GM21723 (cell line): ENCODE results near the gene SORBS2.

Experiments used
- ATAC-seq: cut with Tn5 transposase; IDR thresholded peaks from one replicate; pipeline ENCODE4 v1.9.1; 2021; ENCODE audit warnings: mild to moderate bottlenecking, moderate library complexity; ENCODE audit not compliant: unreplicated experiment

The SORBS2 gene

GRCh38 chr4:185592438-185592837, 219.6 kb downstream of the SORBS2 start:
- ATAC-seq = no peak

GRCh38 chr4:185591679-185592141, 220.3 kb downstream of the SORBS2 start:
- no peak for ATAC-seq

DNA sequence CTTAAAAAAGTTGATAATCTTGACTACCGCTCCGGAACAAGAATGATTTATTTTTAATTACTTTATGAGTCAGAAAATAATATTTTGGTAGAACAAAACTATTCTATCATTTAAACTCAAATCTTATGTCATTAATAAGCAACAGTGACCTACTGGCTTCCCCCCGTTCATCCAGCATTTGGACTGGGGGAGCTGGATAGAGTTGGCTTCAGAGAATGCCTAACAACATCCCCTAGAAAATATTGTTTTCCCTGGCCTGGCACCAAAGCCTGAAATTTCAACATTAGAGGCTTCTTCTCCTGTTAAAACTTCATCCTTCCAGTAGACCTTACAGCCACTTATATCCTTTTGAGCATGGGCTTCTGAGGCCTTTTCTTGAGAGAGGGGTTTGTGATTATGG, 221.0 kb downstream of the SORBS2 start:
- ATAC-seq = no peak

DNA sequence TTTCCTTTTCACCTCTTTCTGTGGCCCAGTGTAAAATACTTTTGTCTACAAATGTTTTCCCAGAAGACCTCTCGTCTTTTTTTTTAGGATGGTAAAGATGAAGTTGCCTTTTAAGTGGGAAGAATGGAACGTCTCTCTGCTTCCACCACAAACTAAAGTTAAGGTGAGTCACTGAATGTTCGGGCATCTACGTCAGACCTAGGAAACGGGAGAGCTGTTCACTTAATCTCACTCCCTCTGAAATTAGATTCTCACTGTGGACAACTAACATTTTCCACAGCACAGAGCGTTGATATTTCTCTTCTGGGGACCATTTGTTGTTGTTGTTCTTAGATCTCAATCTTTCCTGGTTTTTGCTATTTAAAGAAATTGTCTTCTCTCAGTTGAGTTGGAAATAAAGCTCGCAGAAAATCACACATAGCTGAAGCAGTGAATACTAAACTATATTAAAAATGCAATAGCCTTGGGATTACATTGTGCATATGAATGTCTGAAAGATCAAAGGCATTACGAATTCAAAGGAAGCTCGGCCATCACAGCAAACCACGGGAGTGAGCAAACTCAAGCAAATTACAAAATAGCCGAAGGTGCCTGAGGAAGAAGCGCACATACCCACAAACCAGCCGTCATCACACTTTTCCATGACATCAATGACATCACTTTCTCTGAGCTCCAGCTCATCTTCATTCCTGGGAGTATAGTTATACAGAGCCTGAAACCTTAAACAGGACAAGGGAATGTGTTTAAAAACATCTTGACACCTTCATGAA, 222.7 kb downstream of the SORBS2 start:
- ATAC-seq = no peak

- ATAC-seq = peak; percentile 99
Measured at GRCh38 chr4:185587427-185588161, 224.4 kb downstream of the SORBS2 start.

GRCh38 chr4:185587030-185587426, 225.0 kb downstream of the SORBS2 start:
- ATAC-seq = peak; percentile 17

DNA sequence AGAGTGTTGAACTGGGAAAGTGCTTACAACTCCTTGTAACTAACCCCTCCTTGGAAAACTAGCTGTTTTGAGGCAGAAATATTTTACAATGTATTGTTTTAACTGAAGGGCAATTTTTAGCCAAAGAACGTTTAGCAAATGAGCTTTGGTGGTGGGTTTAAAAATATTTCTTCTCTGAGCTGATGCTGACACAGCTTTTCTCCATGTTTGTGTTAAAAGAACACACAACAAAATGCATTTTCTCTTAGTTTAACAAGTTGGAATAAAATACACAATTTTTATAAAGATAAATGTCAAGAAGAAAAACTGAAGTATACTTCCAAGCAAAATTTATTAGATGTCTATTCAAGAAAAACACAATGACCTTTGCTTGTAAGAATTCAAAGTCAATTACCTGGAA, 226.8 kb downstream of the SORBS2 start:
- no peak for ATAC-seq

DNA sequence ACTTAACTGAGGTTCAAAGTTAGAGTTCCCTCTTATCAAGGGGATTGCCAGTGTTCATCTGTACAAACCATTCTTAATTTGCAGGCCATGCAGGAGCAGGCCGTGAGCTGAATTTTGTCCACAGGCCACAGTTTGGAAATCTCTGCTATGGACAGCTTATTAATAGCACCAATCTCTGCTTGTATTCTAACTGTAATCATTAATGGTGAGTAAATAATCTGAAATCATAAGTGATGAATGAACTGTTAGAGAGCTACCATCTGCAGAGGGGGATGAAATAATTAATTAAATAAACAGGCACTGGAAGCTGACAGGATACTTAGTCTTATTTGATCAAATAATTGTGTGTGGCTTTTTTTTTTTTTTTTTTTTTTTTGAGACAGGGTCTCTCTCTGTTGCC, 228.2 kb downstream of the SORBS2 start:
- no peak for ATAC-seq

- no peak for ATAC-seq
Measured at GRCh38 chr4:185582651-185583400, 229.2 kb downstream of the SORBS2 start.

DNA sequence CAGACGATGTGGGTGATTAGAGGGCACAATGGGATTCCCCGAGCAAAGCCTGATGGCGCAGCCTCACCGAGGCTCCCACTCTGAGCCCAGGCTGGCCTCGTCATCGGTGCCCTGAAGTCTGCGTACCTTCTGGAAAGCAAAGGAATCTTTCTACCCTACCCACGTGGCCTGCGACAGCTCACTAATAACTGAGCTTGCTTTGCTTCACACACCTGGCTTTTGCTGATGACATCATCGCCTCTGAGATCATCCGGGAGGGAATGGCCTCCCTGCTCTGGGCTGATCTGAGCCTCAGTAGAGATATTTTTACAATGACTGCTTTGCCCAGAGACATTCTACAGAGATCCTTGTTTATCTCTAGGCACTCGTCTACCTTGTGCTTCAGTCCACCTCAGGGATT, 231.3 kb downstream of the SORBS2 start:
- ATAC-seq = no peak

DNA sequence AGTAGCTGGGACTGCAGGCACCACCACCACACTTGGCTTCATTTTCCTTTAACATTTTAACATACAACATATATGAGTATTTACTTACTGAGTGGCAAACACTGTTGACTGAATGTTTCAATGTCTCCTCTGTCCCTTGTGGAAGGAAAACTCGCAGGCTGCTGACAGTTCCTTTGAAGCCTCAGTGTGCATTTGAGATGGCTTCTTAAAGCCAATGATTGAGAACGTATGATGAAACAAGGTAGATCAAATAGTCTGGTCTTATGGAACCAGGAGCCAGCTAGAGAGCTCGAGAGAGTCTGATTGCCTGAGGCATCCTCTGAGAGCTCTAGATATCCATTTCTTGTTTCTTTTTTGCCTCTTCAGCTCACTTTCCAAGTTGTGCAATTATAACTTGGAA, 233.7 kb downstream of the SORBS2 start:
- ATAC-seq = no peak

GRCh38 chr4:185576962-185577950, 234.7 kb downstream of the SORBS2 start:
- ATAC-seq = no peak

- ATAC-seq = no peak
Measured at GRCh38 chr4:185576314-185576961, 235.6 kb downstream of the SORBS2 start.

GRCh38 chr4:185573651-185574199, 238.3 kb downstream of the SORBS2 start:
- ATAC-seq = no peak

- no peak for ATAC-seq
Measured at GRCh38 chr4:185570727-185571126, 241.3 kb downstream of the SORBS2 start.

GRCh38 chr4:185567381-185568376, 244.3 kb downstream of the SORBS2 start:
- no peak for ATAC-seq

DNA sequence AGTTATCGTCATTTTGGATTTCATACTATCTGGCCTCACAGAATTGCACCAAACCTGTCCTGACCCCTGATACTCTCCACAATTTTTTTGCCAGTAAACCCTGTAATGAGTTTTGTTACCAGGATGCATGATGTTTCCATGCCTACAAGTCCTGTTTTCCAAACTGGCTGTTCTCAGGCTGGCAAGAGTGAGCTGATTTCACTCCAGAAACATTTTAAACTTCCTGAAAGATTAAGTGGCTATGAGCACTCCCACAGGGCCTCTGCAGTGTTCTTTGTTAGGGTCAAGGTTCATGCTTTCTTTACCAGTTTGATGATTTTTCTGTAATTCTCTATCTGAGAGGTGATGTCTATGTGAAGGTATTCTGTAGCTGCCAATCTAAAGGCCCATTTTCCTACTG, 245.0 kb downstream of the SORBS2 start:
- ATAC-seq = no peak

DNA sequence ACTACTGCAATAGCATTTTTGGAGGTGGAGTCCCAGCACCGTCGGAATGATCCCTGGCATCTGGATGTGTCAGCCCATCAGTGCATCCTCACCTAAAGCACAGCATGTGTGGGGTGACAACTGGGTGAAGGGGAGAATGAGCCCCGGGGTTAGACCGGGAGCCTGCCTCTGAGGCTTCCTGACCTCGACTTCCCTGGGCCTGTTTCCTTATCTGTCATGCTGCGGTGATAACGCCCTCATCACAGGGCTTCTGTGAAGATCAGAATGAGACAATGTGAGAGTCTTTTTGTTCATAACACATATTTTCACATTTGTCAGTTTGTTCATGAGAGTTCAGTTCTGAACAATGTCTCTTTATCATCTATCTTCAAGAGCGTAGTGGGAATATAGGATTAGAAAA, 245.6 kb downstream of the SORBS2 start:
- ATAC-seq = no peak
